HG02943 (cell line): Measurements from ENCODE around the gene CHPF2.

Experiments
- ATAC-seq: cut with Tn5 transposase; IDR thresholded peaks from one replicate; pipeline ENCODE4 v1.9.1; 2021; ENCODE audit warnings: mild to moderate bottlenecking, low read depth, moderate library complexity; ENCODE audit not compliant: unreplicated experiment

CHPF2 gene

GRCh38 chr7:151280388-151281019 is 48.2 kb downstream of the CHPF2 start:
- no peak for ATAC-seq

- no peak for ATAC-seq
Measured at GRCh38 chr7:151281686-151282085, 49.4 kb downstream of the CHPF2 start.

- ATAC-seq = no peak
Measured at GRCh38 chr7:151282111-151282510, 49.8 kb downstream of the CHPF2 start.

GRCh38 chr7:151283302-151283701 is 51.0 kb downstream of the CHPF2 start:
- no peak for ATAC-seq

GRCh38 chr7:151286148-151286547 is 53.9 kb downstream of the CHPF2 start:
- ATAC-seq = no peak
